HG03108 (cell line): ENCODE results near the gene SCTR.

Source experiments
- ATAC-seq: cut with Tn5 transposase; IDR thresholded peaks from one replicate; pipeline ENCODE4 v1.9.1; 2021; ENCODE audit warnings: moderate library complexity; ENCODE audit not compliant: unreplicated experiment

The SCTR gene

GRCh38 chr2:119475857-119476244 lies 48.4 kb downstream of the SCTR start:
- no peak for ATAC-seq

- no peak for ATAC-seq
These were observed 48.9 kb downstream of the SCTR start for GRCh38 chr2:119475225-119475856.

- no peak for ATAC-seq
These were observed 49.7 kb downstream of the SCTR start for GRCh38 chr2:119474371-119475224.

- no peak for ATAC-seq
These were observed 50.5 kb downstream of the SCTR start for GRCh38 chr2:119473621-119474370.

GRCh38 chr2:119472749-119473148 lies 51.5 kb downstream of the SCTR start:
- ATAC-seq, result no peak

- ATAC-seq, result no peak
These were observed 54.5 kb downstream of the SCTR start for GRCh38 chr2:119469661-119470297.

- no peak for ATAC-seq
These were observed 55.2 kb downstream of the SCTR start for GRCh38 chr2:119469131-119469530.

GRCh38 chr2:119468154-119468955 lies 55.9 kb downstream of the SCTR start:
- no peak for ATAC-seq

GRCh38 chr2:119466373-119466772 lies 57.9 kb downstream of the SCTR start:
- no peak for ATAC-seq

- ATAC-seq, result no peak
These were observed 58.6 kb downstream of the SCTR start for GRCh38 chr2:119465687-119466086.

- no peak for ATAC-seq
These were observed 59.3 kb downstream of the SCTR start for GRCh38 chr2:119464981-119465380.

GRCh38 chr2:119463990-119464389 lies 60.3 kb downstream of the SCTR start:
- no peak for ATAC-seq

- ATAC-seq, result no peak
These were observed 61.1 kb downstream of the SCTR start for GRCh38 chr2:119463136-119463535.

GRCh38 chr2:119462574-119462973 lies 61.7 kb downstream of the SCTR start:
- ATAC-seq, result no peak

- no peak for ATAC-seq
These were observed 62.5 kb downstream of the SCTR start for GRCh38 chr2:119461811-119462210.

GRCh38 chr2:119460076-119460475 lies 64.2 kb downstream of the SCTR start:
- ATAC-seq, result no peak

GRCh38 chr2:119455066-119455718 lies 69.1 kb downstream of the SCTR start:
- no peak for ATAC-seq

GRCh38 chr2:119453972-119454593 lies 70.2 kb downstream of the SCTR start:
- no peak for ATAC-seq

GRCh38 chr2:119451336-119452050 lies 72.8 kb downstream of the SCTR start:
- ATAC-seq, result no peak
